ENCODE results near the gene JUND.
"Not testable (repeated sequence)": the region's sequence is repeated elsewhere in the genome, so short reads cannot be mapped to it uniquely, and the experiment has no call there.

The JUND gene

GRCh38 chr19:18281082-18282020, at the start of gene JUND:
Gene JUND, minus strand, starts transcription at chr19:18281622. Its CDS starts 138 bp downstream, at chr19:18281484.
- DNase-seq = peak; percentile 99 to 100
- no peak for TF ChIP-seq GATA1 (IDR thresholded peaks at IDR 0.05; ENCODE audit: low read depth, low read length)
- peak; percentile 96 for TF ChIP-seq POLR2A (IDR thresholded peaks at IDR 0.05; ENCODE audit: low read length)

GRCh38 chr19:18330868-18331267, 49.4 kb upstream of the JUND start:
- TF ChIP-seq POLR2A (IDR thresholded peaks at IDR 0.05; ENCODE audit: low read length) = no peak
- TF ChIP-seq GATA1 (IDR thresholded peaks at IDR 0.05; ENCODE audit: low read depth, low read length) = no peak
- DNase-seq = no peak

GRCh38 chr19:18329035-18329376, 47.6 kb upstream of the JUND start:
- DNase-seq = no peak
- TF ChIP-seq POLR2A (IDR thresholded peaks at IDR 0.05; ENCODE audit: low read length) (no peak), GATA1 (IDR thresholded peaks at IDR 0.05; ENCODE audit: low read depth, low read length) (no peak)

- DNase-seq = peak; percentile 92 to 94
- TF ChIP-seq POLR2A (IDR thresholded peaks at IDR 0.05; ENCODE audit: low read length) (no peak), GATA1 (IDR thresholded peaks at IDR 0.05; ENCODE audit: low read depth, low read length) (no peak)
Measured at GRCh38 chr19:18328340-18329034, 47.1 kb upstream of the JUND start.

- no peak for DNase-seq
- TF ChIP-seq GATA1 (IDR thresholded peaks at IDR 0.05; ENCODE audit: low read depth, low read length) (no peak), POLR2A (IDR thresholded peaks at IDR 0.05; ENCODE audit: low read length) (no peak)
Measured at GRCh38 chr19:18326772-18327171, 45.4 kb upstream of the JUND start.

GRCh38 chr19:18324373-18324731, 42.9 kb upstream of the JUND start:
- not testable (repeated sequence) for DNase-seq

- TF ChIP-seq POLR2A (IDR thresholded peaks at IDR 0.05; ENCODE audit: low read length) (peak; percentile 84), GATA1 (IDR thresholded peaks at IDR 0.05; ENCODE audit: low read depth, low read length) (no peak)
- peak; percentile 99 for DNase-seq
Measured at GRCh38 chr19:18322759-18323460, 41.5 kb upstream of the JUND start, which contains the start of gene LSM4. Gene LSM4, minus strand, starts transcription at chr19:18323076. Its CDS starts 56 bp downstream, at chr19:18323020.

- DNase-seq = peak; percentile 79 to 80
- TF ChIP-seq POLR2A (IDR thresholded peaks at IDR 0.05; ENCODE audit: low read length) (no peak), GATA1 (IDR thresholded peaks at IDR 0.05; ENCODE audit: low read depth, low read length) (no peak)
Measured at GRCh38 chr19:18322318-18322758, 40.9 kb upstream of the JUND start.

- DNase-seq = peak in 1 of 2 experiments; percentile 43
- TF ChIP-seq POLR2A (IDR thresholded peaks at IDR 0.05; ENCODE audit: low read length) (no peak), GATA1 (IDR thresholded peaks at IDR 0.05; ENCODE audit: low read depth, low read length) (no peak)
Measured at GRCh38 chr19:18321734-18322102, 40.3 kb upstream of the JUND start.

- TF ChIP-seq GATA1 (IDR thresholded peaks at IDR 0.05; ENCODE audit: low read depth, low read length) (no peak), POLR2A (IDR thresholded peaks at IDR 0.05; ENCODE audit: low read length) (no peak)
Measured at GRCh38 chr19:18320865-18321733, 39.7 kb upstream of the JUND start.

GRCh38 chr19:18319591-18320135, 38.2 kb upstream of the JUND start:
- DNase-seq = no peak

More at GRCh38 chr19:18320865-18321733, 39.7 kb upstream of the JUND start:
- no peak for DNase-seq

GRCh38 chr19:18317961-18318800, 36.8 kb upstream of the JUND start:
- peak; percentile 66 to 71 for DNase-seq
- TF ChIP-seq GATA1 (IDR thresholded peaks at IDR 0.05; ENCODE audit: low read depth, low read length) (no peak), POLR2A (IDR thresholded peaks at IDR 0.05; ENCODE audit: low read length) (peak; percentile 51)

More at GRCh38 chr19:18319591-18320135, 38.2 kb upstream of the JUND start:
- TF ChIP-seq POLR2A (IDR thresholded peaks at IDR 0.05; ENCODE audit: low read length) (no peak), GATA1 (IDR thresholded peaks at IDR 0.05; ENCODE audit: low read depth, low read length) (no peak)

All from erythroblast (primary cell).